Neuronal stem cell (in vitro differentiated cells): Measurements from ENCODE around the gene DPPA2.

Experiments used
- DNase-seq: peaks from one replicate; pipeline ENCODE4 v3.0.0-alpha.2; 2013; ENCODE audit warnings: low spot score
- H2AFZ ChIP-seq: one replicate; pipeline ENCODE4 v1.6.1; 2013; ENCODE audit warnings: mild to moderate bottlenecking, low read length, inconsistent platforms
- H2AK5ac ChIP-seq: 2 replicates; pipeline ENCODE4 v1.6.1; 2013; ENCODE audit warnings: low read depth, mild to moderate bottlenecking, inconsistent platforms, low read length, moderate library complexity, mixed read lengths
- H2BK120ac ChIP-seq: 2 replicates; pipeline ENCODE4 v1.6.1; 2013; ENCODE audit warnings: low read depth, mild to moderate bottlenecking, inconsistent platforms, low read length, moderate library complexity, mixed read lengths
- H2BK12ac ChIP-seq: one replicate; pipeline ENCODE4 v1.6.1; 2013; ENCODE audit warnings: low read length, inconsistent platforms
- H2BK15ac ChIP-seq: 2 replicates; pipeline ENCODE4 v1.6.1; 2013; ENCODE audit warnings: mild to moderate bottlenecking, low read length, inconsistent platforms, mixed read lengths
- H2BK5ac ChIP-seq: one replicate; pipeline ENCODE4 v1.6.1; 2013; ENCODE audit warnings: inconsistent platforms, mild to moderate bottlenecking, low read length, moderate library complexity
- H3K14ac ChIP-seq: one replicate; pipeline ENCODE4 v1.6.1; 2013; ENCODE audit warnings: low read length, inconsistent platforms
- H3K18ac ChIP-seq: 2 replicates; pipeline ENCODE4 v1.6.1; 2013; ENCODE audit warnings: low read length, inconsistent platforms
- H3K23ac ChIP-seq: 2 replicates; pipeline ENCODE4 v1.6.1; 2013; ENCODE audit warnings: low read depth, mild to moderate bottlenecking, mixed read lengths, low read length, inconsistent platforms; ENCODE audit not compliant: poor library complexity
- H3K27ac ChIP-seq: replicated peaks from 3 replicates; pipeline ENCODE4 v1.5.1; 2013; ENCODE audit warnings: low read length, inconsistent platforms
- H3K27me3 ChIP-seq, 3 experiments: 2 replicates each; pipeline ENCODE4 v1.6.1; 2013; ENCODE audit warnings: low read length in 3 of 3, mild to moderate bottlenecking in 2 of 3, inconsistent platforms in 1 of 3, low read depth in 1 of 3, mixed read lengths in 1 of 3, moderate library complexity in 1 of 3; ENCODE audit not compliant: control insufficient read depth in 3 of 3, insufficient read depth in 3 of 3
- H3K36me3 ChIP-seq, 2 donors: replicated peaks in 1 of 2; 2 replicates each; pipeline ENCODE4 v1.6.1; 2013; ENCODE audit warnings: low read length in 2 of 2; ENCODE audit not compliant: control insufficient read depth in 2 of 2, insufficient read depth in 2 of 2
- H3K4ac ChIP-seq: 2 replicates; pipeline ENCODE4 v1.6.1; 2013; ENCODE audit warnings: inconsistent platforms, mild to moderate bottlenecking, low read length, moderate library complexity
- H3K4me1 ChIP-seq, 2 donors: 1 replicate in 1 of 2; 2 replicates in 1 of 2; pipeline ENCODE4 v1.6.1; 2013; ENCODE audit warnings: low read length in 2 of 2, low read depth in 1 of 2; ENCODE audit not compliant: control insufficient read depth in 2 of 2, insufficient read depth in 1 of 2
- H3K4me2 ChIP-seq: one replicate; pipeline ENCODE4 v1.6.1; 2013; ENCODE audit warnings: mild to moderate bottlenecking, low read length, inconsistent platforms; ENCODE audit not compliant: insufficient read depth, poor library complexity, severe bottlenecking
- H3K4me3 ChIP-seq, 2 donors: 2 replicates each; pipeline ENCODE4 v1.5.1; 2013; ENCODE audit warnings: low read length in 2 of 2, mild to moderate bottlenecking in 2 of 2, inconsistent platforms in 1 of 2, moderate library complexity in 1 of 2
- H3K79me1 ChIP-seq: one replicate; pipeline ENCODE4 v1.6.1; 2013; ENCODE audit warnings: low read depth, mild to moderate bottlenecking, inconsistent platforms, low read length, moderate library complexity
- H3K9ac ChIP-seq: one replicate; pipeline ENCODE4 v1.6.1; 2013; ENCODE audit warnings: mild to moderate bottlenecking, low read depth, low read length, inconsistent platforms; ENCODE audit not compliant: poor library complexity
- H3K9me3 ChIP-seq, 2 donors: replicated peaks in 1 of 2; 2 replicates each; pipeline versions ENCODE3 to v1.6.1; 2013; ENCODE audit warnings: low read length in 2 of 2, mild to moderate bottlenecking in 2 of 2, inconsistent platforms in 1 of 2, low read depth in 1 of 2, mixed read lengths in 1 of 2, moderate library complexity in 1 of 2; ENCODE audit not compliant: control insufficient read depth in 2 of 2, insufficient read depth in 1 of 2
- H4K8ac ChIP-seq: one replicate; pipeline ENCODE4 v1.6.1; 2013; ENCODE audit warnings: low read depth, mild to moderate bottlenecking, inconsistent platforms, low read length, moderate library complexity
- H4K91ac ChIP-seq: one replicate; pipeline ENCODE4 v1.6.1; 2013; ENCODE audit warnings: low read length, low read depth, mild to moderate bottlenecking, inconsistent platforms; ENCODE audit not compliant: poor library complexity
- WGBS, 2 donors: extraction: QIAGEN DNeasy Blood & Tissue Kit; methylation state at CpG; one replicate each; pipeline ENCODE4 v1.1.7; 2013; ENCODE audit warnings: missing lambda C conversion rate in 2 of 2, mixed read lengths in 1 of 2; ENCODE audit not compliant: insufficient read length in 2 of 2, insufficient replicate concordance in 1 of 2; ENCODE audit errors: extremely low coverage in 2 of 2; 5-methylcytosine and 5-hydroxymethylcytosine counted together

The DPPA2 gene

GRCh38 chr3:109351231-109351630, 34.9 kb upstream of the DPPA2 start:
- H3K36me3 ChIP-seq = no peaks in the 10 kb centered on the region
- no peak for DNase-seq
- no peaks in the 10 kb centered on the region for H3K9me3 ChIP-seq
- no peak overlapping the region for H3K4me3 ChIP-seq
- H3K27ac ChIP-seq = no peak overlapping the region
- no peak overlapping the region for H2BK12ac ChIP-seq
- no peak overlapping the region for H4K8ac ChIP-seq
- H3K14ac ChIP-seq = no peak overlapping the region
- no peak overlapping the region for H2BK120ac ChIP-seq
- no peak overlapping the region for H3K18ac ChIP-seq
- no peaks in the 10 kb centered on the region for H3K27me3 ChIP-seq
- no peaks in the 10 kb centered on the region for H3K79me1 ChIP-seq
- H2AK5ac ChIP-seq = no peak overlapping the region
- H3K9ac ChIP-seq = no peak overlapping the region
- no peak overlapping the region for H3K23ac ChIP-seq
- H2AFZ ChIP-seq = no peak overlapping the region
- H4K91ac ChIP-seq = no peak overlapping the region
- H2BK15ac ChIP-seq = no peak overlapping the region
- peaks cover 8 to 21% of the 10 kb centered on the region in 2 donors for H3K4me1 ChIP-seq
- no peak overlapping the region for H3K4me2 ChIP-seq
- no peak overlapping the region for H3K4ac ChIP-seq
- H2BK5ac ChIP-seq = no peak overlapping the region

DNA sequence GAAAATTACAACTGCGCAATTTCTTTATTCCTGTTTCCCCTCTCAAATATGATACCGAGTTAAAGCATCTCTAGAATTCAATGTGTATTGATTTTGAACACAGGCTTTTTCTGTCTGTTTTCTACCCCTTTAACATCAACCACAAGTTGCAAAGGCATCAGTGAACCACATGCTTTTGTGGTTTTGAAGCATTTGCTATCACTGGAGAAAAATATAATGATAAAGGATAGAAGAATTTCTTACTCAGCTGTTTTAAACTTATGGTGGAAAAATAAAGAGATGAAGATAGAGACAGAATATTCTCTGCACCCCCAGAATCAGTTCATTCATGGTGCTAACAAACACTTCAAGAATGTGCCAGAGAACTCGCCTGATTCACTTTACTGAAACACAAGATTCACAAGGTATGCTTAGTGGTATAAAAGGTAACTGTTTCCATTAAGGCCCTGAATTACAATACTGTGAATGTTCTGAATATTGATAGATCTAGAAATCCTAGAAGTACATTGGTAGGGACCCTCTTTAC, 30.5 kb upstream of the DPPA2 start:
- no peak overlapping the region for H2AK5ac ChIP-seq
- H3K9ac ChIP-seq = no peak overlapping the region
- no peak overlapping the region for H3K4me3 ChIP-seq
- no peak overlapping the region for H3K27ac ChIP-seq
- peaks cover 2 to 5% of the 10 kb centered on the region in 2 donors for H3K4me1 ChIP-seq
- H3K9me3 ChIP-seq = peaks cover 0 to 8% of the 10 kb centered on the region in 2 donors
- no peaks in the 10 kb centered on the region for H3K79me1 ChIP-seq
- H3K36me3 ChIP-seq = peaks cover 0 to 2% of the 10 kb centered on the region in 2 donors
- no peak overlapping the region for H3K14ac ChIP-seq
- no peak overlapping the region for H3K4me2 ChIP-seq
- no peak overlapping the region for H3K23ac ChIP-seq
- no CpG with 5 or more reads among the region's 3 CpGs for WGBS, 2 donors
- no peak overlapping the region for H2AFZ ChIP-seq
- H2BK120ac ChIP-seq = no peak overlapping the region
- H2BK15ac ChIP-seq = no peak overlapping the region
- H3K18ac ChIP-seq = no peak overlapping the region
- no peaks in the 10 kb centered on the region for H3K27me3 ChIP-seq
- DNase-seq = no peak
- H4K91ac ChIP-seq = no peak overlapping the region
- H4K8ac ChIP-seq = no peak overlapping the region
- no peak overlapping the region for H2BK12ac ChIP-seq
- no peak overlapping the region for H3K4ac ChIP-seq
- no peak overlapping the region for H2BK5ac ChIP-seq

GRCh38 chr3:109346099-109346498, 29.8 kb upstream of the DPPA2 start:
- H4K91ac ChIP-seq = no peak overlapping the region
- no peak overlapping the region for H3K4me2 ChIP-seq
- H3K9me3 ChIP-seq = peaks cover 0 to 8% of the 10 kb centered on the region in 2 donors
- peaks cover 0 to 2% of the 10 kb centered on the region in 2 donors for H3K36me3 ChIP-seq
- no CpG with 5 or more reads among the region's 4 CpGs for WGBS, 2 donors
- H2BK5ac ChIP-seq = no peak overlapping the region
- no peak overlapping the region for H3K27ac ChIP-seq
- H3K4me1 ChIP-seq = peaks cover 2 to 5% of the 10 kb centered on the region in 2 donors
- no peak overlapping the region for H3K14ac ChIP-seq
- H2AFZ ChIP-seq = no peak overlapping the region
- no peak overlapping the region for H3K9ac ChIP-seq
- no peak overlapping the region for H3K18ac ChIP-seq
- H4K8ac ChIP-seq = no peak overlapping the region
- H3K27me3 ChIP-seq = no peaks in the 10 kb centered on the region
- H2BK120ac ChIP-seq = no peak overlapping the region
- no peak overlapping the region for H3K4me3 ChIP-seq
- DNase-seq = no peak
- no peak overlapping the region for H2AK5ac ChIP-seq
- H2BK12ac ChIP-seq = no peak overlapping the region
- no peak overlapping the region for H2BK15ac ChIP-seq
- no peak overlapping the region for H3K23ac ChIP-seq
- no peaks in the 10 kb centered on the region for H3K79me1 ChIP-seq
- no peak overlapping the region for H3K4ac ChIP-seq

GRCh38 chr3:109339714-109340648, 23.7 kb upstream of the DPPA2 start:
- H3K27me3 ChIP-seq = no peaks in the 10 kb centered on the region
- no peak overlapping the region for H3K4me3 ChIP-seq
- H3K18ac ChIP-seq = no peak overlapping the region
- no peak overlapping the region for H2AFZ ChIP-seq
- peaks cover 3% of the 10 kb centered on the region in 2 donors for H3K4me1 ChIP-seq
- no CpG with 5 or more reads among the region's 5 CpGs for WGBS, 2 donors
- H2BK12ac ChIP-seq = no peak overlapping the region
- peaks cover 0 to 8% of the 10 kb centered on the region in 2 donors for H3K9me3 ChIP-seq
- H3K27ac ChIP-seq = no peak overlapping the region
- no peak overlapping the region for H4K8ac ChIP-seq
- no peak overlapping the region for H3K14ac ChIP-seq
- no peak overlapping the region for H3K23ac ChIP-seq
- H2BK5ac ChIP-seq = no peak overlapping the region
- H2AK5ac ChIP-seq = no peak overlapping the region
- no peak overlapping the region for H3K9ac ChIP-seq
- peaks cover 2 to 5% of the 10 kb centered on the region in 2 donors for H3K36me3 ChIP-seq
- no peak overlapping the region for H3K4ac ChIP-seq
- no peak overlapping the region for H3K4me2 ChIP-seq
- no peaks in the 10 kb centered on the region for H3K79me1 ChIP-seq
- H2BK120ac ChIP-seq = no peak overlapping the region
- H2BK15ac ChIP-seq = no peak overlapping the region
- no peak for DNase-seq
- H4K91ac ChIP-seq = no peak overlapping the region
